DOHH2 (cell line): ENCODE results near the gene MSMB.

Experiments
- EZH2phosphoT487 ChIP-seq: fragments of 200-600 bp; sonication (generic); IDR thresholded peaks from 2 replicates; pipeline ENCODE4 v1.6.1; 2017; ENCODE audit warnings: borderline replicate concordance, mild to moderate bottlenecking, antibody characterized with exemption, low read length, moderate library complexity, mixed read lengths
- TF ChIP-seq, protein P1 (sequence below): fragments of 200-600 bp; sonication (generic); IDR thresholded peaks from one replicate; pipeline ENCODE4 v1.5.1; 2014; ENCODE audit warnings: antibody characterized with exemption, mild to moderate bottlenecking, low read depth, low read length; ENCODE audit not compliant: poor library complexity, severe bottlenecking

DNA sequence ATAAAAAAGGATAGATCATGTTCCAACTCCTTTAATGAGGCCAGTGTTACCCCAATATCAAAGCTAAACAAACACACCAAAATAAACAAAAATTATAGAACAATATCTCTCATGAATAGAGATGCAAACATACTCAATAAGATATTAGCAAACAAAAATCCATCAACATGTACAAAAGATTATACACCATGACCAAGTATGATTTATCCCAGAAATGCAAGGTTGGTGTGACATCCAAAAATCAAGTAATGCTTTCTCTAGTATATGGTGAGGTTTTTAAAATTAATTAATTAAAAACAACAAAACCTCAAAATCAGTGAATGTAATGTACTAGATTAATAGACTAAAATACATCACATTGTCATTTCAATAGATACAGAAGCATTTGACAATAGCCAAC lies 11.0 kb upstream of the MSMB start:
- TF ChIP-seq, protein P1, sequence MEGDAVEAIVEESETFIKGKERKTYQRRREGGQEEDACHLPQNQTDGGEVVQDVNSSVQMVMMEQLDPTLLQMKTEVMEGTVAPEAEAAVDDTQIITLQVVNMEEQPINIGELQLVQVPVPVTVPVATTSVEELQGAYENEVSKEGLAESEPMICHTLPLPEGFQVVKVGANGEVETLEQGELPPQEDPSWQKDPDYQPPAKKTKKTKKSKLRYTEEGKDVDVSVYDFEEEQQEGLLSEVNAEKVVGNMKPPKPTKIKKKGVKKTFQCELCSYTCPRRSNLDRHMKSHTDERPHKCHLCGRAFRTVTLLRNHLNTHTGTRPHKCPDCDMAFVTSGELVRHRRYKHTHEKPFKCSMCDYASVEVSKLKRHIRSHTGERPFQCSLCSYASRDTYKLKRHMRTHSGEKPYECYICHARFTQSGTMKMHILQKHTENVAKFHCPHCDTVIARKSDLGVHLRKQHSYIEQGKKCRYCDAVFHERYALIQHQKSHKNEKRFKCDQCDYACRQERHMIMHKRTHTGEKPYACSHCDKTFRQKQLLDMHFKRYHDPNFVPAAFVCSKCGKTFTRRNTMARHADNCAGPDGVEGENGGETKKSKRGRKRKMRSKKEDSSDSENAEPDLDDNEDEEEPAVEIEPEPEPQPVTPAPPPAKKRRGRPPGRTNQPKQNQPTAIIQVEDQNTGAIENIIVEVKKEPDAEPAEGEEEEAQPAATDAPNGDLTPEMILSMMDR, result no peak
- no peak for TF ChIP-seq EZH2phosphoT487
